ENCODE results near the gene PRG3.
"Not testable (repeated sequence)": the region's sequence is repeated elsewhere in the genome, so short reads cannot be mapped to it uniquely, and the experiment has no call there.

The PRG3 gene

GRCh38 chr11:57407941-57408475 lies 27.1 kb upstream of the PRG3 start:
- DNase-seq, result no peak

DNA sequence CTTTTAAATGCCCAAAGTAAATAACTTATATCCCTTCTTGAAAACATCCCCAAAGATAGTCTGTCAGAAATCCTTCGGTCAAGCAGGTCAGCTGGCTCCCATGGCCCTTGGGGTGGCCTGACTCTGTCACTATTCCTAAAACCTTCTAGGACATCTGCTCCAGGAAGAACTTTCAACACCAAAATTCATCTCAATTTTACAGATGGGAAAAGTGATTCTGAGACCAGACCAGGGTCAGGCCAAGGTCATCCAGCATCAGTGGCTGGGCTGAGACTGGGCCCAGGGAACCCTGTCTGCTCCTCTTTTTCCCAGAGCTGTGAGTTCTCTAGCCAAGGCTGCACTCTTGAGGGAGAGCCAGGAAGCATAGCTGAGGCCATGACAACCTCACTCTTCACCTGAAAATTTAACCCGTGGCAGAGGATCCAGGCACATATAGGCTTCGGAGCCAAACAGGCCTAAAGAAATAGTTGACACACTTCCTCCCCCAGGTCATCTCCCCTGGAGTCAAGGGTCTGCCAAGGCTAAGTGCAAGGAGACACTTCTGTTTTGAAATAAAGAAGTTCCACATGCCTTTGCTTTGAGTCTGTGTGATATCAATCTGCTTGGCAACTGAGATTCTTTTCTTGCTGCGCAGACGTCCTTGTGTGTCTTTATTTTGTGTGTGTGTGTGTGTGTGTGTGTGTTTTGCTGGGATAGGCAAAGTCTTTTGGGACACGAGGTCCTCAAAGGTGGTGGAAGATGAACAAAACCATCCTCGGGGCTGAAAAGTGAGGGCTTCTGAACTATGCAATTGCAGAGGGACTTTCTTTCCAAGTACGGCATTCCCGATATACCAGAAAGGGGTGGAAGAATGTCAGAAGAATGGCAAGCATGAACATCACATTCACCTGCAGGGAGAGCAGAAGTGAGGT lies 26.3 kb upstream of the PRG3 start:
- DNase-seq, result no peak

DNA sequence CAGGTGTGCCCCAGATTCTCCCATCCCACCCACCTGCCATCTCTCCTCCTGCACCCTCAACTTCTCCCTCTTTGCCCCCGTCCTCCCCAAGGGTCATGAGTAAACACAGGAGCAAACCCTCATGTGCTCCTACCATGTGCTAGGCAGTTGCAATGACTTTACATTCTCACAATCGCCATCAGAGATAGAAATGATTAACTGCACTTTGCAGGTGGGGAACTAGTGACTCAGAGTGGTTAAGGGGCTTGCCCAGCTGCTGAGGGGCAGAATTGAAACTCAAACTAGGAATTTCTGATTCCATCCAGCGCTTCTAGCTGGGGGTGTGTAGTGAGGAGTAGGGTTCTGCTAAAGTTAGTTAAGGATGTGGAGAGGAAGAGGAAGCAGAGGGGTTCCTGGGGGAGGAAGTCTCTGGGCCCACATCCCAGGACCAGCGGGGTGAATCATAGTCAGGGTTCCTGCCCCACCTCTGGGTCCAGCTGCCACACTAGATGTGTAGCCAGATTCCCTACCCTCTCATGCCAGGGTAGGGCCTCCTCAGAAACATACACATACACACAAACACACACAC lies 25.5 kb upstream of the PRG3 start:
- DNase-seq, result no peak

DNA sequence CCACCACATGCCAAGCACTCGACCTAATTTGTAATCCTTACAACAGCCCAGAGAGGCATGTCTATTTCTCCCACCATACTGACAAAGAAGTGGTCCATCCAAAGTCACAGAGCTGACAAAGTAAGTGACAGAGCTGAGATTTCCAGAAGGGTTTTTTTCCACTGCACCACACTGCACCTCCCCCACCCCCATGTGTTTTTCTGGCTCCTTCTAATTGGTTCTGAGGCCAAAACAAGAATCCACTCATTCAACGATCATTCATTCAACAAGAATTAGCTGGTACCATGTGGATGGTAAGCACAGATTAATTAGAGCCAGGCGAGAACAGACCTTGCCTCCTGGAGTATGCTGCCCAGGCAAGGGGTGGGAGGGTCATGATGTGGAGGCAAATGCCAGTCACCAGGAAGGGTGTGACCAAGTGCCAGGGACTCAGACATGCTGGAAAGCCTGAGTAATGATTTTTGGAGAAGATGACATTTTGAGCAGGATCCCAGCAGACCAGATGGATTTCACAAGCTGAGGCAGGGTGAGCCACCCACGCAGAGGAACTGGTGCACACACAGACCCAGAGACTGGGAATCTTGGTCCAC lies 24.4 kb upstream of the PRG3 start:
- DNase-seq, result no peak

- DNase-seq, result no peak
These were observed 22.8 kb upstream of the PRG3 start for GRCh38 chr11:57403802-57404147.

DNA sequence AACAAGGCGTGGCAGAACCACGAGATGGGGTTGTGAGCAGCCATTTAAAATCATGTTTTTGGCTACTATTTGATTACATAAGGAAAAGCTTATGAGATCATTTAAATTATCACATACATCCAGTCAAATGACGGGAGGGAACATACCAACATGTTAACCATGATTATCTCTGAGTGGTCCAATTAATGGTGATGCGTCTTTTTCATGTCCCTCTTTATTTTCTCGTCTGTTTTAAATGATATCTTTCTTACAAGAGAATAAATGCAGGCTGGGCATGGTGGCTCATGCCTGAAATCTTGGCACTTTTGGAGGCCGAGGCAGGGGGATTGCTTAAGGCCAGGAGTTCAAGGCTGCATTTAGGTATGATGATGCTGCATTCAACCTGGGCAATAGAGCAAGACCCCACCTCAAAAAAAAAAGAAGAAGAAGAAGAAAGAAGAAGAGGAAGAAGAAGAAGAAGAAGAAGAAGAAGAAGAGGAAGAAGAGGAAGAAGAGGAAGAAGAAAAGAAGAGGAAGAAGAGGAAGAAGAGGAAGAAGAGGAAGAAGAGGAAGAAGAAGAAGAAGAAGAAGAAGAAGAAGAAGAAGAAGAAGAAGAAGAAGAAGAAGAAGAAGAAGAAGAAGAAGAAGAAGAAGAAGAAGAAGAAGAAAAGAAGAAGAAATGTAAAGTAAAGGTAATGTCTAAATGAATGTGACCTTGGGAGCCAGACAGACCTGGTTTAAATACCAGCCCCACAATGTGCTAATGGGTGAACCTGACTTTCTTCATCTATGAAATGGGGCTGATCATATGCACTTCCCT lies 22.3 kb upstream of the PRG3 start:
- not testable (repeated sequence) for DNase-seq

DNA sequence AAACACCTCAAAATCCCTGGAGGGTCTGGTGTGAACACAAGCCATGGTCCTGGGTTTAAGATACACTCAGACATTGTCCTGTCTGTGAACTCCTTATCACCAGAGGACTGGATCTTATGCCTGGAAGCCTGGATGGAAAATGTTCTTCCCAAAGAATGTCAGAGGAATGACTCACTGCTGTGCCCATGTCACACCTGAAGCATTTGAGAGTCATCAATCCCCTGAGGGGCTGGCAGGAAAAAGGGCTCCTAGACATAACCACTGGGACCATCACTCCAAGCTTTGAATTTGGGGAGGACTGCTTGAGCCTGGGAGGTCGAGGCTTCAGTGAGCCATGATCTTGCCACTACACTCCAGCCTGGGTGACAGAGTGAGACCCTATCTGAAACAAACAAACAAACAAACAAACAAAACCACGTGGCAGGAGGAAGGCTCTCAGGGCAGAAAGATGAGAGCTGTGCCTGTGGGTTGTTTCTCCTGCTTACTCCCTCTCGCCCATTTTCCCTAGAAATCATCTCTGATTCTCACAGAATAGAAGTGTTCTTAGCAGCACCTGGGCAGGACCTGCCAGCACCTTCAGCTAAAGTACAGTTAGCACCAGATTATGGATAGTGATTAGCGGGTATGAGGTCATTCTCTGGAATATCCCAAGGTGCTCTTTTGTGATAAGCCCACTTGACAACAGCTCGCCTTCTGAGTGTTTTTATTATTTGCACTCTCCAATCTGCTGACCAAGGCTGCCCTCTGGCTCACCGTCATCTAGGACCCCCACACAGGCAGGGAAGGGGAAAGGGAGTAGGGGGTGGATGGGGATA lies 21.4 kb upstream of the PRG3 start:
- no peak for DNase-seq

DNA sequence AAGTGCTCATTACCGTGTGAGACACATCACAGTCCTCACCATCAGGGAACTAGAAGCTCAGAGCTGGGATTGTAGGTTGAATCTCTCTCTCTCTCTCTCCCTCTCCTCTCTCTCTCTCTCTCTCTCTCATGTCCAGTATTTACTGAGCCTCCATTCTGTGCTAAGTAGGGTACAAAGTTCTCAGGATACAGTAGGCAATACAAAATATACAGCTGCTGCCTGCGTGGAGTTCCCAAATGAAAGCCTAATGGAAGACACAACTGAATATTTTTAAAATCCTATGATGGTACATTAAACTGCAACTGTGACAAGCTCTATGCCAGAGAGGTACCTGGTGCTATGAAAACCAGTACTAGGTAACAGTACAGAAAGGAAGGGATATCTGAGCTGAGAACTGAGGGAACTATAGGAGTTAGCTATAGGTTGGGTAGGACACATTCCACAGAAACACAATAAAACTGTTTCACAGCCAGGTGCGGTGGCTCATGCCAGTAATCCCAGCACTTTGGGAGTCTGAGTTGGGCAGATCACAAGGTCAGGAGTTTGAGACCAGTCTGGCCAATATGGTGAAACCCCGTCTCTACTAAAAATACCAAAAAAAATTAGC lies 19.1 kb upstream of the PRG3 start:
- no peak for DNase-seq

- DNase-seq, result no peak
These were observed 18.3 kb upstream of the PRG3 start for GRCh38 chr11:57399221-57399620.

DNA sequence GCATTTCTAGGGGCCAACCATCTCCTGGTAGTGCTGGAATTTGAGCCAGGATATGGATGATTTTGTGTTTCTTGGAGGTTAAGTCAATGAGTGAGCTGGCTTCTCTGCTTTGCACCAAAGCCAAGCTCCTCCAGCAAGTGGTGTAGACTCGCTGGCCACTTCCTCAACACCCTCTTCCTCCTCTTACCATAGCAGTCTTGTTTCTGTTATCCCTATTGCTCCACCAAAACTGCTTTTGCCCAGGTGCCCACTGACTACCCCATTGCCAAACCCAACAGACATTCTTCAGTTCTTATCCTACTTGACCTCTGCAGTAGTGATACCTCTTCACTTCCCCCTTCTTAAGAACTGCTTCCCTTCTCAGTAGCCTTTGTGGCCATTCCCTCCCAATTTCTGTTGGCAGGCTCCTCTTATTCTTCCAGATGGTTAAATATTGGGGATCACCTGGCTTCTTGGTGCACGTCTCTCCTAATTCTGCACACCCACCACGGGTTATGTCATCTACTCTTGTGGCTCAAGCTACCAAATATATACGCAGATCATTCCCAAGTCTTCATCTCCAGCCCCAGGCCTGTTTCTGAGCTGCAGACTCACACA lies 16.5 kb upstream of the PRG3 start:
- DNase-seq, result no peak

GRCh38 chr11:57396744-57397143 lies 15.8 kb upstream of the PRG3 start:
- no peak for DNase-seq

DNA sequence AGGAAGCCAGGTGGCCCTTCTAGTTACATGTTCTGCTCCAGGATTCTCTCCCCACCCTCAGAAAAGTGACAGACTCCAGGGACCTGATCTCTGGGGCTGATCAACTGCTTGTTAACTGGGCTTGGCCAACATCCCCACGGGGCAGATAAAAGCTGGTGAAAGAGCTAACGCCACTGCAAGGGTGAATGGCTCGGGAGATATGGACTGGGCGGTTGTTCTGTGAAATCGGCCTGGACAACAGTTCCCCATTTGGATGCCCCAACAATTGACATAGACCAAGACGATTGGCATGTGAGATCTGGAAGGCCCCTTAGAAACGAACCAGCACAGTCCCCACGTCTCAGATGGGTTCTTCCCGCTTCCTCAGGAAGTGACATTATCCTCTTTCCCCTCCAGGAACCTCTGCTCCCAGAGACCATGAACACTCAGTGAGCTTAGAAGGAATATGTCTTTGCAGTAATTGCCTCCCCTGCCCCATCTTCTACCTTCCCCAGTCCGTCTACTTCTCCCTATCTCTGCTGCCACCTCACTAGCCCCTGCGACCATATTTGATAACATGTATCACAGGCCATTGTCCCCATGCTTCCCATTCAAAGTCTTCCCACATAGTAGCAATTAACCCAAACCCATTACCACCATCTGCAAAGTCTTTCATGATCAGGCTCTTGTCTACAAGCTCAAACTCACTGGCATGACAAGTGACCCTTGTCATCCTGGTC lies 15.1 kb upstream of the PRG3 start:
- no peak for DNase-seq

- no peak for DNase-seq
These were observed 13.4 kb upstream of the PRG3 start for GRCh38 chr11:57394203-57394965.

- no peak for DNase-seq
These were observed 11.8 kb upstream of the PRG3 start for GRCh38 chr11:57392763-57393105.

- no peak for DNase-seq
These were observed 11.3 kb upstream of the PRG3 start for GRCh38 chr11:57392066-57392762.

- DNase-seq, result no peak
These were observed 10.6 kb upstream of the PRG3 start for GRCh38 chr11:57391539-57391938.

- DNase-seq, result no peak
These were observed 10.2 kb upstream of the PRG3 start for GRCh38 chr11:57391111-57391510.

DNA sequence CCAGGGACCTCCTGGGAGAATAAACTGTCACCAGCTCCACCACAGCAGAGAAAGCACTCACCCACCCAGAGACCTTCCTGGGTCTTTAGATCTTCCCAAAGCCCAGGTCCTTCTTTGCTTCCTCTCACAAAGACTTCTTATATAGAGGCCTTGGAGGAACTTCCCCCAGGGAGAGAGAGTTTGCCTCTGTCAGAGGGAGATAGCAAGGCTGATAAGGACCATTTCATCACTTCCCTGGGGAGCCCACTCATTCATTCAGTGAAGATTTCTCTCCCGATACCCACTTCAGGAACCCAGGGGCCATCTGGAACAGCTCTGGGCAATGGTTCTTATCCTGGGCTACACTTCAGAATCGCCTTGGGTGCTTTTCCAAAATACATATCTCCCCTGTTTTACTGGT lies 9.6 kb upstream of the PRG3 start, which contains the start of gene PRG2:
Gene PRG2, minus strand, starts transcription at position 116 of the 400 bp plus-strand sequence. CDS start 706 bp downstream, outside the sequence.
- no peak for DNase-seq

All from SHP77 (cell line).